GM19238 (cell line): Measurements from ENCODE around the gene TRIM64C.
"Not testable (repeated sequence)": the region's sequence is repeated elsewhere in the genome, so short reads cannot be mapped to it uniquely, and the experiment has no call there.

Experiments used
- DNase-seq: peaks from one replicate; pipeline ENCODE4 v3.0.0; 2011; ENCODE audit warnings: low spot score; ENCODE audit not compliant: insufficient read length

TRIM64C gene

GRCh38 chr11:49059012-49059411 lies at the start of gene TRIM64C:
Gene TRIM64C, minus strand, starts transcription at chr11:49059112. Its CDS starts 0 bp downstream, at chr11:49059112.
- not testable (repeated sequence) for DNase-seq

GRCh38 chr11:49102356-49102755 lies 43.4 kb upstream of the TRIM64C start:
- not testable (repeated sequence) for DNase-seq

GRCh38 chr11:49069897-49070296 lies 11.0 kb upstream of the TRIM64C start:
- not testable (repeated sequence) for DNase-seq

GRCh38 chr11:49049821-49050220 lies 9.1 kb downstream of the TRIM64C start:
- not testable (repeated sequence) for DNase-seq

GRCh38 chr11:49048229-49048628 lies 10.7 kb downstream of the TRIM64C start:
- DNase-seq: not testable (repeated sequence)

- DNase-seq: not testable (repeated sequence)
Observed at GRCh38 chr11:49028523-49028922, 30.4 kb downstream of the TRIM64C start, which contains the start of gene TRIM49B. Gene TRIM49B, plus strand, starts transcription at chr11:49028823. Its CDS starts 2,777 bp downstream, at chr11:49031600.
